DND-41 (cell line): ENCODE results near the gene MME.

Experiments
- ATAC-seq: fragments of 200-7000 bp; cut with Tn5 transposase; 3 replicates; pipeline ENCODE4 v1.9.1; 2021; ENCODE audit warnings: low read depth; ENCODE audit not compliant: insufficient read depth
- DNase-seq: peaks from one replicate; pipeline ENCODE4 v3.0.0-alpha.2; 2020
- H2AFZ ChIP-seq: 2 replicates; pipeline ENCODE4 v1.6.0; 2012; ENCODE audit warnings: low read depth, low read length
- H3K27ac ChIP-seq: 2 replicates; pipeline ENCODE4 v1.5.1; 2012; ENCODE audit warnings: low read length, inconsistent platforms
- H3K27me3 ChIP-seq: fragments of 200-600 bp; sonication (generic); 2 replicates; pipeline ENCODE4 v1.6.0; 2012; ENCODE audit warnings: low read length, mild to moderate bottlenecking, inconsistent platforms; ENCODE audit not compliant: insufficient read depth, poor library complexity
- H3K36me3 ChIP-seq: 2 replicates; pipeline ENCODE4 v1.5.1; 2012; ENCODE audit warnings: low read length, inconsistent platforms; ENCODE audit not compliant: insufficient read depth
- H3K4me1 ChIP-seq: 2 replicates; pipeline ENCODE4 v1.5.1; 2012; ENCODE audit warnings: mild to moderate bottlenecking, low read length; ENCODE audit not compliant: insufficient read depth
- H3K4me2 ChIP-seq: 2 replicates; pipeline ENCODE4 v1.6.0; 2012; ENCODE audit warnings: mild to moderate bottlenecking, moderate library complexity, low read length, inconsistent platforms; ENCODE audit not compliant: insufficient read depth
- H3K4me3 ChIP-seq, 2 experiments: fragments of 200-600 bp in 1 of 2; shearing (Covaris generic) in 1 of 2; 2 replicates each; pipeline ENCODE4 v1.5.1; 2012 to 2016; ENCODE audit warnings: inconsistent platforms in 2 of 2, low read length in 2 of 2, mild to moderate bottlenecking in 2 of 2, low read depth in 1 of 2, moderate library complexity in 1 of 2
- H3K79me2 ChIP-seq: 2 replicates; pipeline ENCODE4 v1.6.0; 2012; ENCODE audit warnings: low read length, inconsistent platforms; ENCODE audit not compliant: insufficient read depth
- H3K9ac ChIP-seq: 2 replicates; pipeline ENCODE4 v1.6.0; 2012; ENCODE audit warnings: low read depth, mild to moderate bottlenecking, inconsistent platforms, low read length, moderate library complexity
- H3K9me3 ChIP-seq: 2 replicates; pipeline ENCODE4 v1.5.1; 2012; ENCODE audit warnings: low read length, moderate library complexity, mild to moderate bottlenecking, inconsistent platforms; ENCODE audit not compliant: insufficient read depth, severe bottlenecking
- H4K20me1 ChIP-seq: 2 replicates; pipeline ENCODE4 v1.6.0; 2012; ENCODE audit warnings: low read length; ENCODE audit not compliant: insufficient read depth
- EZH2 ChIP-seq: IDR thresholded peaks from 3 replicates; pipeline ENCODE4 v1.6.1; 2012; ENCODE audit warnings: borderline replicate concordance, low read depth, mild to moderate bottlenecking, moderate library complexity, low read length, inconsistent platforms; ENCODE audit not compliant: severe bottlenecking
- TF ChIP-seq, protein P1 (sequence below): IDR thresholded peaks from 2 replicates; pipeline ENCODE4 v1.5.1; 2012; ENCODE audit warnings: borderline replicate concordance, low read length, moderate library complexity, mild to moderate bottlenecking; ENCODE audit not compliant: poor library complexity, severe bottlenecking; ENCODE audit errors: extremely low read depth

The MME gene

DNA sequence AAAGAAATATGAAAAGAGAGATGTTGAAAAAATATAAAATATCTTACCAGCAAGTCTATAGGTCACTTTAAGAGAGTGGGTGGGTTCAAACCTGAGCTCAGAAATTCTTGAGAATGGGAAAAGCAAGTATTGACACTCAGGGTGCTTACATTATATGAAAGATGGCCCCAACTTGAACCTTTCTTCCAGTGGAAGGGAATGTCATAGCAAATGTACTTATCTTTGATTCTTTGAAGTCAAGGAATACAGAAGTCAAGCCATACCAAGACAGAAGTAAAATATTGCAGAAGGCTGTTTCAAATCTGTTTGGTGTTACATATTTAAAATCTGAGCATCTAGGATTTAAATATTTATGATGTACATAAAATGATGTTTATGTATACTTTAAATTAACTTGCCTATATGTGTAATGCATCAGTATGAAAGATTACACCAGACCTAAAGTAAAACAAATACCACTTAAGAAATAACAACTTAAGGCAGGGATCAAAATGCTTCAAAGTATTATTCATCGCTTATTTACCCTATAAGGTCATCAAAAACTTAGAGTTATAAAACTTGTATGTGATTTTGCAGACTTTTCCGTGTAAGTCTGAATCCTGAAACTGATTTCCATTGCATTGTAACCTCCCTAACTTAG, 8.7 kb downstream of the MME start:
- H3K4me2 ChIP-seq: no peak overlapping the region
- ATAC-seq (no peak), DNase-seq (no peak)
- H4K20me1 ChIP-seq: no peaks in the 10 kb centered on the region
- H3K79me2 ChIP-seq: peaks cover 75% of the 10 kb centered on the region
- H2AFZ ChIP-seq: no peak overlapping the region
- H3K4me3 ChIP-seq: no peak overlapping the region
- no peaks in the 10 kb centered on the region for H3K27me3 ChIP-seq
- TF ChIP-seq EZH2: no peak
- TF ChIP-seq, protein P1, sequence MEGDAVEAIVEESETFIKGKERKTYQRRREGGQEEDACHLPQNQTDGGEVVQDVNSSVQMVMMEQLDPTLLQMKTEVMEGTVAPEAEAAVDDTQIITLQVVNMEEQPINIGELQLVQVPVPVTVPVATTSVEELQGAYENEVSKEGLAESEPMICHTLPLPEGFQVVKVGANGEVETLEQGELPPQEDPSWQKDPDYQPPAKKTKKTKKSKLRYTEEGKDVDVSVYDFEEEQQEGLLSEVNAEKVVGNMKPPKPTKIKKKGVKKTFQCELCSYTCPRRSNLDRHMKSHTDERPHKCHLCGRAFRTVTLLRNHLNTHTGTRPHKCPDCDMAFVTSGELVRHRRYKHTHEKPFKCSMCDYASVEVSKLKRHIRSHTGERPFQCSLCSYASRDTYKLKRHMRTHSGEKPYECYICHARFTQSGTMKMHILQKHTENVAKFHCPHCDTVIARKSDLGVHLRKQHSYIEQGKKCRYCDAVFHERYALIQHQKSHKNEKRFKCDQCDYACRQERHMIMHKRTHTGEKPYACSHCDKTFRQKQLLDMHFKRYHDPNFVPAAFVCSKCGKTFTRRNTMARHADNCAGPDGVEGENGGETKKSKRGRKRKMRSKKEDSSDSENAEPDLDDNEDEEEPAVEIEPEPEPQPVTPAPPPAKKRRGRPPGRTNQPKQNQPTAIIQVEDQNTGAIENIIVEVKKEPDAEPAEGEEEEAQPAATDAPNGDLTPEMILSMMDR: no peak
- H3K9me3 ChIP-seq: peaks cover under 1% of the 10 kb centered on the region
- peak overlapping the region; percentile 57 for H3K27ac ChIP-seq
- H3K4me1 ChIP-seq: peaks cover 97% of the 10 kb centered on the region
- no peak overlapping the region for H3K9ac ChIP-seq
- H3K36me3 ChIP-seq: peaks cover 79% of the 10 kb centered on the region

DNA sequence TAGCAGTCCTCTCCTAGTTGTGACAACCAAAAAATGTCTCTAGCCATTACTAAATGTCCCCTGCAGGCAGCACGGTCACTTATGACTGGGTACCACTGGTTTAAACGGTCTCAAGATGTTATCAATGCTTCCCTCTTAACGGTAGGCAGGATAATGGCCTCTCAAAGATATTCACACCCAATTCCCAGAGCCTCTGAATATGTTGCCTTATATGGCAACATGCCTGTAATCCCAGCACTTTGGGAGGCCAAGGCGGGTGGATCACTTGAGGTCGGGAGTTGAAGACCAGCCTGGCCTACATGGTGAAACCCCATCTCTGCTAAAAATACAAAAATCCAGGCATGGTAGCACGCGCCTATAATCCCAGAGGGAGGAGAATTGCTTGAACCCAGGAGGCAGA, 9.4 kb downstream of the MME start:
- TF ChIP-seq EZH2: no peak
- TF ChIP-seq, protein P1: no peak
- Histone ChIP-seq H3K4me1 (peaks cover 97% of the 10 kb centered on the region), H3K79me2 (peaks cover 75% of the 10 kb centered on the region), H3K4me3 (no peak overlapping the region), H4K20me1 (no peaks in the 10 kb centered on the region), H3K9ac (no peak overlapping the region), H3K36me3 (peaks cover 79% of the 10 kb centered on the region), H3K4me2 (no peak overlapping the region; the same call in 1 of the 2 replicates), H2AFZ (no peak overlapping the region), H3K9me3 (peaks cover 3% of the 10 kb centered on the region), H3K27me3 (no peaks in the 10 kb centered on the region), H3K27ac (peak overlapping the region; percentile 57)
- no peak for DNase-seq
- ATAC-seq: no peak

DNA sequence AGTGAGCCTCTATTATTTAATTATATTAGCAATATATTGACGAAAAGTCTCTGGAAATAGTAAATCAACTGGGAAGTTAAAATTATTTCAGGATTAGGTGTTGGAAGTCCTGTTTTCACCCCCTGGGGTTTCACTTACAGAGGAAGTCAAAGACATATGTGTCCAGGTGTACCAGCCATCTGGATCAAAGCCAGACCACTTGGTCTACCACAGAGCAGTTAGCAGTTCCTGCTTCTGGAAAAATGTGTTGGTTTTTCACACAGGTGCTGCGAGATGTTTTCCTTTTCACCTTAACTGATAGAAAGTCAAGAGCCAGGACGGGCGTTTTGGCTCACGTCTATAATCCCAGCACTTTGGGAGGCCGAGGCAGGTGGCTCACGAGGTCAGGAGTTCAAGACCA, 13.1 kb downstream of the MME start:
- peak overlapping the region; percentile 26; the same call in 1 of the 2 replicates for H3K9ac ChIP-seq
- no peak overlapping the region; the same call in 1 of the 2 replicates for H3K4me2 ChIP-seq
- H3K4me1 ChIP-seq: peaks cover 81% of the 10 kb centered on the region
- peak overlapping the region; percentile 83 for H3K27ac ChIP-seq
- peaks cover 74% of the 10 kb centered on the region for H3K79me2 ChIP-seq
- no peak for TF ChIP-seq EZH2
- TF ChIP-seq, protein P1: no peak
- peaks cover 79% of the 10 kb centered on the region for H3K36me3 ChIP-seq
- peaks cover 24% of the 10 kb centered on the region for H3K9me3 ChIP-seq
- DNase-seq: peak; percentile 84
- H3K27me3 ChIP-seq: no peaks in the 10 kb centered on the region
- no peak overlapping the region for H3K4me3 ChIP-seq
- no peaks in the 10 kb centered on the region for H4K20me1 ChIP-seq
- peak; percentile 89 for ATAC-seq
- no peak overlapping the region for H2AFZ ChIP-seq
